Measurements from ENCODE around the gene OVOL1.

OVOL1 gene

GRCh38 chr11:65817835-65818680 is 31.2 kb downstream of the OVOL1 start:
- Histone ChIP-seq H3K4me2 (ENCODE audit: low read length) (peak overlapping the region; percentile 69), H3K9me3 (ENCODE audit: control insufficient read depth, low read length) (no peaks in the 10 kb centered on the region), H3K36me3 (ENCODE audit: control insufficient read depth, insufficient read depth, low read length) (no peaks in the 10 kb centered on the region), H3K27ac (no peak overlapping the region), H3K79me2 (no peaks in the 10 kb centered on the region), H3K4me1 (peaks cover 5% of the 10 kb centered on the region), H3K9ac (no peak overlapping the region), H3K4me3 (ENCODE audit: low read depth, low read length) (peak overlapping the region; percentile 61), H2AFZ (peak overlapping the region; percentile 62), H3K27me3 (ENCODE audit: control insufficient read depth, insufficient read depth, low read length) (no peaks in the 10 kb centered on the region)
- TF ChIP-seq CTCF (IDR thresholded peaks at IDR 0.05): peak; percentile 87

DNA sequence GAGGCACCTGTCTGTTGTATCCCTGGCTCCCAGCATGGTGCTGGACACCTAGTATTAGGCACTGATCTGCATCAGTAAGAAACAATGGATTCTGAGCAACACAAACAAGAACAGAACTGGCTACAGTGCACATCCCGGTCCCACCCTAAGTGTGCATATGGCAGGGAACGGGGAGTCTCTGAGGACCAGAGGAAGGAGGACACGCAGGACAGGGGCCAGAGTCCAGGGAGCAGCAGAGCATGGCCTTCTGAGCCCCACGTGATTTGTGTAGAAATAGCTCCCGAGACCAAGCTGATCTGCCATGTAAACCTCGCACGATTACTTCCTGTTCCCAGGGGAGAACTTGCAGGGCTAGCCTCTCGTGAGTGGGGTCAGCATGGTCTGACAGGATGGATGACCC is 34.2 kb downstream of the OVOL1 start:
- H3K9ac ChIP-seq: no peak overlapping the region
- H3K36me3 ChIP-seq (ENCODE audit: control insufficient read depth, insufficient read depth, low read length): no peaks in the 10 kb centered on the region
- H3K4me3 ChIP-seq (ENCODE audit: low read depth, low read length): no peak overlapping the region
- H2AFZ ChIP-seq: no peak overlapping the region
- H3K27ac ChIP-seq: no peak overlapping the region
- H3K4me1 ChIP-seq: peaks cover 5% of the 10 kb centered on the region
- H3K9me3 ChIP-seq (ENCODE audit: control insufficient read depth, low read length): no peaks in the 10 kb centered on the region
- TF ChIP-seq CTCF (IDR thresholded peaks at IDR 0.05): no peak
- H3K27me3 ChIP-seq (ENCODE audit: control insufficient read depth, insufficient read depth, low read length): no peaks in the 10 kb centered on the region
- no peaks in the 10 kb centered on the region for H3K79me2 ChIP-seq
- H3K4me2 ChIP-seq (ENCODE audit: low read length): no peak overlapping the region

GRCh38 chr11:65822776-65823528 is 36.1 kb downstream of the OVOL1 start:
- Histone ChIP-seq H3K27me3 (ENCODE audit: control insufficient read depth, insufficient read depth, low read length) (no peaks in the 10 kb centered on the region), H2AFZ (no peak overlapping the region), H3K9me3 (ENCODE audit: control insufficient read depth, low read length) (no peaks in the 10 kb centered on the region), H3K79me2 (no peaks in the 10 kb centered on the region), H3K4me3 (ENCODE audit: low read depth, low read length) (no peak overlapping the region), H3K36me3 (ENCODE audit: control insufficient read depth, insufficient read depth, low read length) (no peaks in the 10 kb centered on the region), H3K27ac (no peak overlapping the region), H3K4me1 (no peaks in the 10 kb centered on the region), H3K4me2 (ENCODE audit: low read length) (no peak overlapping the region), H3K9ac (no peak overlapping the region)
- TF ChIP-seq CTCF (IDR thresholded peaks at IDR 0.05): no peak

GRCh38 chr11:65826984-65827735 is 40.3 kb downstream of the OVOL1 start:
- H2AFZ ChIP-seq: no peak overlapping the region
- no peaks in the 10 kb centered on the region for H3K4me1 ChIP-seq
- no peaks in the 10 kb centered on the region for H3K27me3 ChIP-seq (ENCODE audit: control insufficient read depth, insufficient read depth, low read length)
- H3K4me2 ChIP-seq (ENCODE audit: low read length): no peak overlapping the region
- no peaks in the 10 kb centered on the region for H3K36me3 ChIP-seq (ENCODE audit: control insufficient read depth, insufficient read depth, low read length)
- no peaks in the 10 kb centered on the region for H3K79me2 ChIP-seq
- H3K9me3 ChIP-seq (ENCODE audit: control insufficient read depth, low read length): no peaks in the 10 kb centered on the region
- no peak overlapping the region for H3K27ac ChIP-seq
- H3K9ac ChIP-seq: no peak overlapping the region
- no peak overlapping the region for H3K4me3 ChIP-seq (ENCODE audit: low read depth, low read length)
- no peak for TF ChIP-seq CTCF (IDR thresholded peaks at IDR 0.05)
